Subcutaneous adipose tissue (tissue), 4 donors: ENCODE results near the gene CIDEB. TPM values are rescaled to one million over a fixed set of nuclear protein-coding genes. Genes with fewer than 3 reads are reported as not detected.

Experiments
- total RNA-seq, 4 donors: library from RNA; depleted of rRNA; stranded (reverse); fragments of >200 nt; gene quantifications; one replicate each; pipeline ENCODE4 v1.1.0, GENCODE V29; 2016
- TF ChIP-seq, protein P1 (sequence below): fragments of 450-650 bp; IDR thresholded peaks from one replicate; pipeline ENCODE4 v1.5.1; 2016; ENCODE audit warnings: low read depth, mild to moderate bottlenecking, control low read depth, antibody characterized with exemption, moderate library complexity

CIDEB gene
- total RNA-seq, 4 donors from 2014 or later, result 5.2 to 14.3 (median 10.3) TPM

DNA sequence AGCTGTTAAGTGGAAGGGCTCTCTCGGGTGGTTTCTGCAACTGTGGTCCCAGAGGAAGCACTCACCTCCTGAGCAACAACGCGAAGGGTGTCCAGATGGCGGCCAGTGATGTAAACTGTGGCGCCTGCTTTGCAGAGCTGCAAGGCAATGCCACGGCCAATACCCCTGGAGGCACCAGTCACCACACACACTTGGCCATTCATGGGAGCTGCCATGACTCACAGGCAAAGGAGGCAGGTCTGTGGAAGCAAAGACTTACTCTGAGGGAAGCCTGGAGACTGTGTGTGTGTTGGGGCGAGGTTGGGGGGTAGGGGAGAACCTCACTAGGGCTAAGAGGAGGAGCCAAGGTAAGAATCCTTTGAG lies 8.9 kb downstream of the CIDEB start:
- TF ChIP-seq, protein P1, sequence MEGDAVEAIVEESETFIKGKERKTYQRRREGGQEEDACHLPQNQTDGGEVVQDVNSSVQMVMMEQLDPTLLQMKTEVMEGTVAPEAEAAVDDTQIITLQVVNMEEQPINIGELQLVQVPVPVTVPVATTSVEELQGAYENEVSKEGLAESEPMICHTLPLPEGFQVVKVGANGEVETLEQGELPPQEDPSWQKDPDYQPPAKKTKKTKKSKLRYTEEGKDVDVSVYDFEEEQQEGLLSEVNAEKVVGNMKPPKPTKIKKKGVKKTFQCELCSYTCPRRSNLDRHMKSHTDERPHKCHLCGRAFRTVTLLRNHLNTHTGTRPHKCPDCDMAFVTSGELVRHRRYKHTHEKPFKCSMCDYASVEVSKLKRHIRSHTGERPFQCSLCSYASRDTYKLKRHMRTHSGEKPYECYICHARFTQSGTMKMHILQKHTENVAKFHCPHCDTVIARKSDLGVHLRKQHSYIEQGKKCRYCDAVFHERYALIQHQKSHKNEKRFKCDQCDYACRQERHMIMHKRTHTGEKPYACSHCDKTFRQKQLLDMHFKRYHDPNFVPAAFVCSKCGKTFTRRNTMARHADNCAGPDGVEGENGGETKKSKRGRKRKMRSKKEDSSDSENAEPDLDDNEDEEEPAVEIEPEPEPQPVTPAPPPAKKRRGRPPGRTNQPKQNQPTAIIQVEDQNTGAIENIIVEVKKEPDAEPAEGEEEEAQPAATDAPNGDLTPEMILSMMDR, result no peak

DNA sequence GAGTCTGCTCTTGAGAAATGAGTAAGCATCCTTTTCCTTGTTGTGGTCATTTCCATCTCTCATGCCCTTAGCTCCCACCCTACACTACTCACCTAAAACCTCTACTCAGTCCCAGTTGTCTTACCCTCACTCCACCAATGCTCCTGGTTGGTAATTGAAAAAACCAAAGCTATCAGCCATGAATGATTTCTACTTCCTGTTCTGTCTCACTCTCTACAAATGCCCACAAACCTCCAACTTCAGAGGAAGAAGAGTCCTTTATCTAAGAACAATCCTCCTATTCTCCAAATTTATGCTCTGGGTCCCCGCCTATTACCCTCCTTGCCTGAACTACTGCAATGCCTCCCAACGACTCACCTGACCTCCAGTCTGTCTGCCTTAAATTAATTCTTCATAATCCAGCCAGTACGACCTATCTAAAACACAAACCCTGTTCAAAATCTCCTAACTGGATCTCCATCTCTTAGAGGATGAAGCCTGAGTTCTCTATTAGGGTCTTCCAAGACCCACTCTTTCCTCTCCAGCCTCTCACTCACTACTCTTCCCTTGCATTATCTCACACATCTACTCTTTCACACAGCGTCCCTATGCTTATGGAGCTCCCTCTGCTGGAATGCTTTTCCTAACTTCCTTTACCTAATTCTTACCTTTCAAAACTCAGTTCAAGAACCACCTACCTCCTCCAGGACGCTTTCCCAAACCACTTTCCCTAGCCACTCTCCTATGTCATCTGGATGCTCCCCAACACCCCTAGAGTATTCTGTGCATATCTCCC lies 10.4 kb downstream of the CIDEB start:
- TF ChIP-seq, protein P1, result no peak

DNA sequence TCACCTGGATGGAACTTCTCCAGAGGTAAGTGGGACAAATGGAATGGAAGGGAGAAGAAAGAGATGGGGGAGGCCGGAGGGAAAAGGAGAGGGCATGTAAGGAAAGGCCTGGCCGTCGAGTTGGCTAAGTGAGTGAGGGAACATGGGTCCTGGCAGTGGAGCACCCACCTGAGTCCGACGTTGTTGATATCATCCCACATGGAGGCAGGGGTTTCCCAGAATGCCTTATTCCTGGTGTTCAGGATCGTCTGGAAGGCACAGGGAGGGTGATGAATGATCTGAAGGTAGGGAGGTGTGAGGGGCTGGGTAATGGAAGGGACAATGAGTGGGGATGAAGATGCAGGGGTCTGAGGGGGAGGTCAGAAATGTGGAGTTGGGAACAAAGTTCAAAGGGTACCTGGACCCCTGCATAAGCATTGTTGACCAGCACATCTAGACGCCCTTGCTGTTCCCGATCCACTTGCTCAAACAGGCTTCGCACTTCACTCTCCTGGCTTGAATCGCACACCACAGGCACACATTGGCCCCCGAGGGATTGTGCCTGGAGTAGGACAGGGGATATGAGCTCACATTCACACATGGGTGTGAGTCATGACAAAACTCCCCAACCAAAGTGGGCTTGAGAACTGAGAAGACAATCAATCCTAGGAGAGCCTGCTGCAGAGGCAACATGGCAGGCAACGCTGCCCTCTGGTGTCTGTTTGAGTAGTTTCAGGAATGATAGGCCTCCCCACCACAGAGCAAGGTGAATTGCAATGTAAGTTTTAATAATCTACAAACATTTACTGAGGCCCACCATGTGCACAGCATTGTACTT lies 11.2 kb downstream of the CIDEB start:
- TF ChIP-seq, protein P1, result no peak

DNA sequence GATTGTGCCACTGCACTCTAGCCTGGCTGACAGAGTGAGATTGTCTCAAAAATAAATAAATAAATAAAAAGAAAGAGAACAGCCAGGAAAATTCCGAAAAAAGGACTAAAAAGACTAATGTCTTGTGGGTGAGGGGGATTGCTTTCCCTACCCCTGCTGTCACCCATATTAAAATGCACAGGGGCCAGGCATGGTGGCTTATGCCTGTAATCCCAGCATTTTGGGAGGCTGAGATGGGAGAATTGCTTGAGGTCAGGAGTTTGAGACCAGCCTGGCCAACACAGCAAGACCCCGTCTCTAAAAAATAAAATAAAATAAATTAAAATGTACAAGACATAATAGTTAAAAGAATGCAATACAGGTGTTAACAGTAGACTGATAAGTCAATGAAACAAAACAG lies 14.3 kb downstream of the CIDEB start:
- TF ChIP-seq, protein P1, result no peak

DNA sequence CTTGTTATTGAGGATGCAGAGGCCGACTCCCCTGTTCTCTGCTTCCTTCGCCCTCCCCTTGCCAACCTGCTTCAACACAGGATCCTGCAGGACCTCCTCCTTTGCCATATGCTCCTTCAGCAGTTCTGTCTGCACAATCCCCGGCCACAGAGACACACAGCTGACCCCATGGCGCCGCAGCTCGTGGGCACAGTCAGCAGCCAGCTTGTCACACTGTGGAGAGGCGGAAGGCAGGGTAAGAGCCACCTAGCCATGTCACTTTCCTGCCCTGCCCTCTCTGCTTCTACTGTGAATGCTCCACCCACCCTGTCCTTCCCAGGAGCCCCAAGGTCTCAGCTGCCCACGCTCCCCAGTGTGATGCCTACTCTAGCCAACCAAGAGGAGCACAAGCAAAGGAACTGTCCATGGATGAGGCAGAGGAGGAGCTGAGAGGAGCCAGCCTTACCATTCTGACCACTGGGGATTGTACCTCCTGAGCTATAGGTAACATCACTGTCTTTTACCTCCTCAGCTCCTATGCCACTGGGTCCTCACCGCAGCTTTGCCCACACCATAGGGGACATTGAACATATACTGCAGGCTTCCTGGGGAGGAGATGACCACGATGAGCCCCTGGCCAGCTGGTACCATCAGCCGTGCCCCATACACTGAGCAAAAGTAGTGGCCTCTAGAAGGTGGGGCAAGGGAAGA lies 15.5 kb downstream of the CIDEB start:
- TF ChIP-seq, protein P1, result no peak

DNA sequence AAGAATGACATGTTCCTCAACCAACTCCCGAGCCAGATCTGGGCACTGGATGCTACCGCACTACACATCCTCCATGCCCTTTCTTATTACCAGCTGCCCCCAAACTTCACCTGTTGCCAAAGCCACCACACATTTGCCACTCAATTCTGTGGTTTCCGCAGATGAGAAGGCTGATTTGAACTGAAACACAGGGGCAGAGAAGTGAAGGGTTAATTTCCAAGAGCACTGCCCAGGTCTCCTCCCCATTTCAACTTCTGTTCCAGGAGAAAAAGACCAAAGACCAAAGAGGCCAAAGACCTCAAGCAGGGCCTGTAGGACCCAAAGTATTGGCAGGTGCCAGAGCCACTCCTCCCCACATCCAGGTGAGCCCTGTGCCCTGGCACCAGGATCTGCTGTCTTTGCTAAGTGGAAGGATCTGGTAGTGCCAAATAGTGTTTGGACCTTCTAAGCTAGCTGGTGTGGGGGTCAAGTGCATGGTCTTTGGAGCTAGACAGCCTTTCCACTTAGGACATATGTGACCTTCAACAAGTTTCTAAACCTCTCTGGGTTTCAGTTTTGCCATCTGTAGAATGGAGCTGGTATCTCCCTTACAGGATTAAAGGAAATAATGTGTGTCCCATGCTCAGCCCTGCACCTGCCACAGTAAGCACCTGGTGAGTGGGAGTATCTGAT lies 16.2 kb downstream of the CIDEB start:
- TF ChIP-seq, protein P1, result no peak

DNA sequence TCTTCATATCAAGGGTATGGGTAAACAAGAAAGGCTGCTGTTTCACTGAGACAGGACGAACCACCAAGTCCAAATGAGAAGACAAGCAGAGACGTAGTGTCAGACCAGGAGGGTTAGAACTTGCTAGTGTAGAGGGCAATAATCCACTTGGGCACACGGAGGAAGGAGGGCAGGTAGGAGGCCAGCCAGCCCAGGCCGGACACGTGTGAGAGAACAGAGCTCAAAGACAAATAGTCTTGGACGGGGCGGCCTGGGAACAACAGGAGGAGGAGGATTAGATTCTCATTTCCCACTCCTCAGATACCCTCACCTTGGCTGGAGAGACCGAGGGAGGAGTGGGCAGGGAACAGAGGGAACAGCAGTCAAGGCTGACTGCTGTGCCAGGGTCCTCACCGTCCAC lies 17.0 kb downstream of the CIDEB start:
- TF ChIP-seq, protein P1, result no peak
